ENCODE measurements around the gene PLOD3.

DNA sequence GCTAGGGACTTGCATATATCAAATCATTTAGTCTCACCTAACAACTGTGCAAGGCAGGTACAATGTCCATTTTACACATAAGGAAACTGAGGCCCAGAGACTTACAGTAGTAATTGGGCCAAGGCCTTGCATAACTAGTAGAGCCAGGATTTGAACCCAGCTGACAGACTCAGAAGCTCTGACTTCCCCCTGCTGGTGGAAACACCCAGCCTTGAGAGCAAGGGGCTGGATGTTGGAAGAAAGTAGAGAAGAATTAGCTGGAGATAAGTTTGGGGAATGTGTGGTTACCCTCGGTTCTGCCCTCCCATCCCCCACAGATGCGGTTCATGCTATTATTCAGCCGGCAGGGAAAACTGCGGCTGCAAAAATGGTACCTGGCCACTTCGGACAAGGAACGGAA, 61.1 kb downstream of the PLOD3 start:
- TF ChIP-seq, protein P1, sequence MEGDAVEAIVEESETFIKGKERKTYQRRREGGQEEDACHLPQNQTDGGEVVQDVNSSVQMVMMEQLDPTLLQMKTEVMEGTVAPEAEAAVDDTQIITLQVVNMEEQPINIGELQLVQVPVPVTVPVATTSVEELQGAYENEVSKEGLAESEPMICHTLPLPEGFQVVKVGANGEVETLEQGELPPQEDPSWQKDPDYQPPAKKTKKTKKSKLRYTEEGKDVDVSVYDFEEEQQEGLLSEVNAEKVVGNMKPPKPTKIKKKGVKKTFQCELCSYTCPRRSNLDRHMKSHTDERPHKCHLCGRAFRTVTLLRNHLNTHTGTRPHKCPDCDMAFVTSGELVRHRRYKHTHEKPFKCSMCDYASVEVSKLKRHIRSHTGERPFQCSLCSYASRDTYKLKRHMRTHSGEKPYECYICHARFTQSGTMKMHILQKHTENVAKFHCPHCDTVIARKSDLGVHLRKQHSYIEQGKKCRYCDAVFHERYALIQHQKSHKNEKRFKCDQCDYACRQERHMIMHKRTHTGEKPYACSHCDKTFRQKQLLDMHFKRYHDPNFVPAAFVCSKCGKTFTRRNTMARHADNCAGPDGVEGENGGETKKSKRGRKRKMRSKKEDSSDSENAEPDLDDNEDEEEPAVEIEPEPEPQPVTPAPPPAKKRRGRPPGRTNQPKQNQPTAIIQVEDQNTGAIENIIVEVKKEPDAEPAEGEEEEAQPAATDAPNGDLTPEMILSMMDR (IDR thresholded peaks at IDR 0.05): no peak
- TF ChIP-seq EZH2 (IDR thresholded peaks at IDR 0.05; ENCODE audit: borderline replicate concordance, insufficient read depth, low read depth, low read length, poor library complexity, severe bottlenecking): no peak

Data from B cell (primary cell).